NCI-H1417 treated with DMSO at 0.1 percent for 48 hours (cell line): Measurements from ENCODE around the gene METTL26.
A peak's percentile ranks its signal among the peaks of the same experiment; 100 is the strongest.

Source experiments
- DNase-seq: peaks from one replicate; lab custom pipeline; 2025; lab: John Stamatoyannopoulos, UW

METTL26 gene

GRCh38 chr16:658679-659571 lies 22.8 kb upstream of the METTL26 start:
- DNase-seq: no peak

GRCh38 chr16:657487-657886 lies 21.4 kb upstream of the METTL26 start:
- DNase-seq: no peak

GRCh38 chr16:654034-654433 lies 17.9 kb upstream of the METTL26 start:
- no peak for DNase-seq

GRCh38 chr16:652454-653305 lies 16.6 kb upstream of the METTL26 start:
- DNase-seq: no peak

GRCh38 chr16:651844-652243 lies 15.7 kb upstream of the METTL26 start:
- DNase-seq: no peak

GRCh38 chr16:649631-650030 lies 13.5 kb upstream of the METTL26 start:
- no peak for DNase-seq

GRCh38 chr16:648781-649589 lies 12.9 kb upstream of the METTL26 start, which contains the start of gene WDR90:
TSS of gene WDR90 (plus strand) at chr16:649365. CDS start at chr16:649417, 52 bp downstream.
- DNase-seq: peak; percentile 45

GRCh38 chr16:648071-648780 lies 12.1 kb upstream of the METTL26 start:
- no peak for DNase-seq

GRCh38 chr16:647173-647902 lies 11.2 kb upstream of the METTL26 start:
- no peak for DNase-seq

GRCh38 chr16:646679-647172 lies 10.6 kb upstream of the METTL26 start:
- DNase-seq: no peak

GRCh38 chr16:645852-646678 lies 10.0 kb upstream of the METTL26 start:
- DNase-seq: no peak

- no peak for DNase-seq
Observed at GRCh38 chr16:644556-644955, 8.5 kb upstream of the METTL26 start.

GRCh38 chr16:643050-643368 lies 6.9 kb upstream of the METTL26 start:
- no peak for DNase-seq

- DNase-seq: no peak
Observed at GRCh38 chr16:642189-643049, 6.3 kb upstream of the METTL26 start.

GRCh38 chr16:641326-642188 lies 5.5 kb upstream of the METTL26 start, which contains the start of gene MCRIP2:
TSS of gene MCRIP2 (plus strand) at chr16:641828. CDS start at chr16:641992, 164 bp downstream.
- DNase-seq: peak; percentile 6

GRCh38 chr16:640614-641013 lies 4.5 kb upstream of the METTL26 start:
- no peak for DNase-seq

GRCh38 chr16:638836-639235 lies 2.7 kb upstream of the METTL26 start:
- no peak for DNase-seq
